ENCODE measurements around the gene TAMALIN. TPM values are rescaled to one million over a fixed set of nuclear protein-coding genes. Genes with fewer than 3 reads are reported as not detected.
A peak's percentile ranks its signal among the peaks of the same experiment; 100 is the strongest.

TAMALIN gene
- total RNA-seq, result 12.5 and 15.5 TPM in 2 replicates
- long read RNA-seq, result 0 reads

GRCh38 chr12:52006726-52007157 lies at the start of gene TAMALIN:
TSS of gene TAMALIN (plus strand) at chr12:52006946. CDS start at chr12:52007020, 74 bp downstream.
- DNase-seq (ENCODE audit: low spot score, unreplicated experiment), result peak; percentile 48
- H3K4me3 Mint-ChIP-seq (ENCODE audit: low read depth), result peak within 1 kb of the TSS; percentile 82
- peak within 1 kb of the TSS; percentile 86 for H3K27ac Mint-ChIP-seq
- no peaks in the 10 kb centered on the region for H3K9me3 Mint-ChIP-seq (ENCODE audit: low read depth)
- peaks cover 28% of the 10 kb centered on the region for H3K27me3 Mint-ChIP-seq
- peaks cover 3% of the 10 kb centered on the region for H3K36me3 Mint-ChIP-seq (ENCODE audit: insufficient read depth)
- TF ChIP-seq CTCF (IDR thresholded peaks at IDR 0.05; ENCODE audit: unreplicated experiment), result no peak
- H3K4me1 Mint-ChIP-seq (ENCODE audit: low read depth), result peaks cover 15% of the 10 kb centered on the region

DNA sequence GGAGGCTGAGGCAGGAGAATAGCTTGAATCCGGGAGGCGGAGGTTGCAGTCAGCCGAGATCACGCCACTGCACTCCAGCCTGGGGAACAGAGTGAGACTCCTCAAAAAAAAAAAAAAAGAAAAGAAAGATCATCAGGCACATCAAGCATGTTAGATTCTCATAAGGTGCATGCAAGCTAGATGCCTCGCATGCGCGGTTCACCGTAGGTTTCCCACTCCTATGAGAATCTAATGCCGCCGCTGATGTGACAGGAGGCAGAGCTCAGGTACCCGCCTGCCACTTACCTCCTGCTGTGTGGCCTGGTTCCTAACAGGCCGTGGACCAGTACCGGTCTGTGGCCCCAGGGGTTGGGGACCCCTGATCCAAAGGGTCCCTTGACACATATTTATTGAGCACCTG lies 48.2 kb upstream of the TAMALIN start:
- H3K4me1 Mint-ChIP-seq (ENCODE audit: low read depth), result peaks cover 72% of the 10 kb centered on the region
- no peak for DNase-seq (ENCODE audit: low spot score, unreplicated experiment)
- peaks cover 22% of the 10 kb centered on the region for H3K36me3 Mint-ChIP-seq (ENCODE audit: insufficient read depth)
- H3K27me3 Mint-ChIP-seq, result no peaks in the 10 kb centered on the region
- peak overlapping the region; percentile 81 for H3K27ac Mint-ChIP-seq
- no peak for TF ChIP-seq CTCF (IDR thresholded peaks at IDR 0.05; ENCODE audit: unreplicated experiment)
- no peaks in the 10 kb centered on the region for H3K9me3 Mint-ChIP-seq (ENCODE audit: low read depth)
- H3K4me3 Mint-ChIP-seq (ENCODE audit: low read depth), result no peak overlapping the region

DNA sequence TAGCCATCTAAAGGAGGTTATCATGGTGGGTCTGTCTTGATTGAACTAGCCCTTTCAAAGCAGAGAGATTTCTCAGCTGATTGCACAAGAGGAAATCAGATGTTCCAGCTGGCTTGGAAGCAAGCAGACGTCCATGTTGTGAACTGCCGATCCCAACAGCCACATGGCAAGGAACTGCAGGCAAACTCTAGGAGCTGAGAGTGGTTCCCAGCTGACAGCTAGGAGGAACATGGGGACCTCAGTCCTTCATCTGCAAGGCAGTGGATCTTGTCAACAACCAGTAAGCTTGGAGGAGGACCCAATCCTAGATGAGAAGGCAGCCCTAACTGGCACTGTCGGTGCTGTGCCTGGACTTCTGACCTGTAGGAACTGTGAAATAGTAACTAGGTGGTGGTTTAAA lies 47.5 kb upstream of the TAMALIN start:
- Mint-ChIP-seq H3K4me1 (ENCODE audit: low read depth) (peaks cover 65% of the 10 kb centered on the region), H3K4me3 (ENCODE audit: low read depth) (peak overlapping the region; percentile 33), H3K27ac (peak overlapping the region; percentile 81), H3K9me3 (ENCODE audit: low read depth) (peaks cover under 1% of the 10 kb centered on the region), H3K36me3 (ENCODE audit: insufficient read depth) (peaks cover 27% of the 10 kb centered on the region), H3K27me3 (no peaks in the 10 kb centered on the region)
- TF ChIP-seq CTCF (IDR thresholded peaks at IDR 0.05; ENCODE audit: unreplicated experiment), result no peak
- DNase-seq (ENCODE audit: low spot score, unreplicated experiment), result no peak

GRCh38 chr12:51959921-51960320 lies 46.8 kb upstream of the TAMALIN start:
- Mint-ChIP-seq H3K36me3 (ENCODE audit: insufficient read depth) (peaks cover 32% of the 10 kb centered on the region), H3K9me3 (ENCODE audit: low read depth) (peaks cover 6% of the 10 kb centered on the region), H3K27ac (peak overlapping the region; percentile 81), H3K4me3 (ENCODE audit: low read depth) (no peak overlapping the region), H3K4me1 (ENCODE audit: low read depth) (peaks cover 58% of the 10 kb centered on the region), H3K27me3 (no peaks in the 10 kb centered on the region)
- no peak for DNase-seq (ENCODE audit: low spot score, unreplicated experiment)
- TF ChIP-seq CTCF (IDR thresholded peaks at IDR 0.05; ENCODE audit: unreplicated experiment), result no peak

DNA sequence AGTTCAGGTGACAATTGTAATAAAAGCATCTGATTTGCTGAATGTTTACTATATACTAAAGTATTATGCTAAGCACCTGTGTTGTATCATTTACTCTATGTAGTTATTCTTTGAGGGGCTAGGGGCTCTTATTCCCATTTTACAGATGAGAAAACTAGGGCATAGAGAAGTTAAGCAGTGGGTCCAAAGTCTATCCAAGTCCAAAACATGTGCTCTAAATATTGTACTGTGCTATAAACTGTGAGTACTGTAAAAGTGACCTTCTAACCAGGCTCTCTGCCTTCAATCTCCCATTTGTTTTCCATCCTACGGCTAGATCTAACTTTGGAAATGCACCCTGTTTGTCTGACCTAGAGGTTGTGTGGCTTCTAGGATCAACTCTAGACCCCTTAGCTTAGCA lies 46.3 kb upstream of the TAMALIN start:
- no peak for TF ChIP-seq CTCF (IDR thresholded peaks at IDR 0.05; ENCODE audit: unreplicated experiment)
- Mint-ChIP-seq H3K36me3 (ENCODE audit: insufficient read depth) (peaks cover 37% of the 10 kb centered on the region), H3K27ac (peak overlapping the region; percentile 90)

More for the DNA sequence above, 46.3 kb upstream of the TAMALIN start:
- no peak for DNase-seq (ENCODE audit: low spot score, unreplicated experiment)
- Mint-ChIP-seq H3K9me3 (ENCODE audit: low read depth) (peaks cover 12% of the 10 kb centered on the region), H3K4me3 (ENCODE audit: low read depth) (peak overlapping the region; percentile 10), H3K4me1 (ENCODE audit: low read depth) (peaks cover 52% of the 10 kb centered on the region), H3K27me3 (no peaks in the 10 kb centered on the region)
